Activated naive CD8-positive, alpha-beta T cell treated with anti-CD3 and anti-CD28 coated beads, Interleukin-2, amount 10 ng/mL, durations not matched to agents 7 days and 5 days (primary cell): ENCODE data around the gene ARSB. TPM values are rescaled to one million over a fixed set of nuclear protein-coding genes. Genes with fewer than 3 reads are reported as not detected.

Source experiments
- ATAC-seq: fragments of 150-1000 bp; cut with Tn5 transposase; one replicate; pipeline ENCODE4 v1.10.0; 2021; ENCODE audit warnings: low read depth, moderate library complexity
- POLR2A ChIA-PET: fragments of 350-600 bp; sonication (Branson Sonifier 250); formaldehyde crosslinking; loops from one replicate; lab custom pipeline; 2021; ENCODE audit warnings: antibody characterized with exemption; lab: Charles Lee
- DNase-seq: peaks from one replicate; pipeline ENCODE4 v3.0.0; 2021
- H3K27ac Mint-ChIP-seq: one replicate; pipeline ENCODE4 v1.8.0; 2022; ENCODE audit warnings: mild to moderate bottlenecking, mixed read lengths
- H3K27me3 Mint-ChIP-seq: one replicate; pipeline ENCODE4 v1.8.0; 2022; ENCODE audit warnings: mild to moderate bottlenecking, moderate library complexity, mixed read lengths
- H3K36me3 Mint-ChIP-seq: one replicate; pipeline ENCODE4 v1.8.0; 2021; ENCODE audit warnings: mild to moderate bottlenecking, mixed read lengths
- H3K4me1 Mint-ChIP-seq: one replicate; pipeline ENCODE4 v1.8.0; 2021; ENCODE audit warnings: mixed read lengths
- H3K4me3 Mint-ChIP-seq: one replicate; pipeline ENCODE4 v1.8.0; 2022; ENCODE audit warnings: mild to moderate bottlenecking, moderate library complexity, mixed read lengths
- H3K9me3 Mint-ChIP-seq: one replicate; pipeline ENCODE4 v1.8.0; 2021; ENCODE audit warnings: mixed read lengths
- total RNA-seq, 2 experiments: library from RNA; stranded (reverse); gene quantifications; one replicate each; pipeline ENCODE4 v1.2.3, GENCODE V29; 2021

The ARSB gene
- total RNA-seq, 2 experiments from 2014 or later = 6.3 to 7.4 TPM

DNA sequence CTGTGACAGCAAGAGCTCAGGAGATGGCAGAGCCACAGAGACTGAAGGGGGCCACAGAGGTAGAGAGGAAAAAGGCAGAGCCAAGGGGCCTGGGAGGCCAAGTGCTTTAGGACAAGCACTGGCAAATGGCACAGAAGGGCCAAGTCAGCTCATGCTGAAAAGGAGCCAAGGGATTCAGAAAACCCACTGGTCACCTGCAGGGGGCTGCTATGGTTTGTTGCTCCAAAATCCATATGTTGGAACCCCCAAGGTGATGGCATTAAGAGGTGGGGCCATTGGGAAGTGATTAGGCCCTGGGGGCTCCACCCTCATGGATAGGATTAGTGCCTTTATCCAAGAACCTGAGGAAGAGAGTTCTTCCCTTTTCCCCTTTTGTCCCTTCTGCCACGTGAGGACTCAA, 165.4 kb downstream of the ARSB start:
- peaks cover 8% of the 10 kb centered on the region for H3K36me3 Mint-ChIP-seq
- H3K27me3 Mint-ChIP-seq = no peaks in the 10 kb centered on the region
- ATAC-seq (no peak), DNase-seq (no peak)
- no peaks in the 10 kb centered on the region for H3K4me1 Mint-ChIP-seq
- no peak overlapping the region for H3K4me3 Mint-ChIP-seq
- POLR2A ChIA-PET = no interaction called here
- H3K27ac Mint-ChIP-seq = no peak overlapping the region
- H3K9me3 Mint-ChIP-seq = no peaks in the 10 kb centered on the region

DNA sequence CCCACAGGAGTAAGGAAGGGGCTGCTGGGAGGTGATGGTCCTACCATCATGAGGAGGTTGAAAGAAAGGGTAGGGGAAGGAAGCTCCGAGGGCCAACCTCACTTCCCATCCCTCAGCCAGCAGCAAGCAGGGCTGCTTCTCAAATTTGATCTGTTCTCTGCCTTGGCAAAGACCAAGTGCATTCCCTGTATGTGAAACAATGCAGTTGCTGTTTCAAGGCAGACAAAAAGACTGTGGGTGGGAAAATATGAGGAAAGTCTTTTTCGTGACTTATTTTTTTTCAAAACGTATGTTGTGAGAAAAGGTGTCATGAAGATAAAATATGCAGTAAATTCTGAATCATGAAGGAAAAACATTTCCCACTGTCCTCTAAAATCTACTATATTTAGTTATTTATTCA, 165.9 kb downstream of the ARSB start:
- peaks cover 8% of the 10 kb centered on the region for H3K36me3 Mint-ChIP-seq
- ATAC-seq = no peak
- H3K27ac Mint-ChIP-seq = no peak overlapping the region
- H3K27me3 Mint-ChIP-seq = no peaks in the 10 kb centered on the region
- POLR2A ChIA-PET = no interaction called here
- no peak for DNase-seq
- H3K9me3 Mint-ChIP-seq = no peaks in the 10 kb centered on the region
- no peak overlapping the region for H3K4me3 Mint-ChIP-seq
- H3K4me1 Mint-ChIP-seq = peaks cover 2% of the 10 kb centered on the region

DNA sequence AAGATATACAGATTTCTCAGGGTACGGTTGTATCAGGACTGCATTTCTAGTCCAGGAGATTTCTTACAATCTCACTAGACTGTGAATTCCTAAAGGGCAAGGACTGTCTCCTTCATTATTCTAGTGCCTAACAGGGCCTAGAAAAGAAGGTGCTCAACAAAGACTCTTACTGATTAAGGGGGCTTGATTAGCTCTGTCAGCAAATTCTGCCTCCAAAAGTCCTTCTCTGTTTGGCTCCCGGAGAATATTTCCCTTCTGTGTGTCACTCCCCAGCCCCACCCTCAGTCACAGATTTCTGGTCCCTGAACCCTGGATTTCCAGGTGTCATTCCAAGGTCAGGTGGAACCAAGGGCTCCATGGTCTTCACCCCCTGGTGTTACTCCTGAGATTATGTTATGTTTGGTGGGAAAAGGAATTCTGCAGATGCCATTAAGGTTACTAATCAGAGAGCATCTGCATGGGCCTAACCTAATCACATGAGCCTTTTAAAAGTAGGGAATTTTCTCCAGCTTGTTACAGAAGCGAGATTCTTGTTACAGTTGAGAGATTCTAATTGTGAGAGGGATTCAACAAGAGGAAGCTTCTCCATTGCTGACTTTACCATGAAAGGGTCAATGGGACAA, 168.9 kb downstream of the ARSB start:
- no peak for DNase-seq
- Mint-ChIP-seq H3K4me1 (peaks cover 4% of the 10 kb centered on the region), H3K9me3 (no peaks in the 10 kb centered on the region), H3K4me3 (no peak overlapping the region), H3K27me3 (no peaks in the 10 kb centered on the region), H3K36me3 (peaks cover 6% of the 10 kb centered on the region), H3K27ac (no peak overlapping the region)
- ATAC-seq = no peak
- POLR2A ChIA-PET = no interaction called here

DNA sequence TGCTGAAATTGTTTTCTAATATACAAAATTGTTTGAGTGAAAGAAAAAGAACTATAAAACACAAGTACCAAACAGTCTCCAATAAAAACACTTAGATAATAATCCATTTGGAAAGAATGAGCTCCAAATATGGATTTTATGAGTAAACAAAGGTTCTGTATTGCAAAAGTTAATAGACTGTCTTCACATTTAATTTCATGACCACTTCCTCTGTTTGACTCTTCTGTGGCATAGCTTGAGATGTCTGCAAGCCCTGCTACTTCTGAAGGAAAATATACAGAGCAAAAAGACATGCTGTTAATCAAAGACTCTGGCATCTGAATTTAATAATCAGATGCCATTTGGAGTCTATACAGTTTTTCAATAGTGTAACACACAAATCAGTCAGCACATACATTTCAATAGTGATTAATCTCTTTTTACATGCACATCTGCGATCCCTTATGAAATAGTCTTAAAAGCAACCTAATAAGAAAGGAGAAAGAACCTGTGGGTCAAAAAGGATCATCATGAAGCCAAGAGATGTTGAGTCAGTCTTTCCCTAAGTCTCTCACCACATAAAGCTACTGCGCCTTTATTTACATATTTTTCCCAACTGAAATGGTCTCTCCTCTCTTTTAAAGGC, 171.1 kb downstream of the ARSB start:
- Mint-ChIP-seq H3K4me1 (peaks cover 4% of the 10 kb centered on the region), H3K36me3 (peaks cover 2% of the 10 kb centered on the region), H3K4me3 (no peak overlapping the region), H3K27me3 (no peaks in the 10 kb centered on the region), H3K9me3 (no peaks in the 10 kb centered on the region), H3K27ac (no peak overlapping the region)
- POLR2A ChIA-PET = no interaction called here
- DNase-seq = no peak
- ATAC-seq = no peak

DNA sequence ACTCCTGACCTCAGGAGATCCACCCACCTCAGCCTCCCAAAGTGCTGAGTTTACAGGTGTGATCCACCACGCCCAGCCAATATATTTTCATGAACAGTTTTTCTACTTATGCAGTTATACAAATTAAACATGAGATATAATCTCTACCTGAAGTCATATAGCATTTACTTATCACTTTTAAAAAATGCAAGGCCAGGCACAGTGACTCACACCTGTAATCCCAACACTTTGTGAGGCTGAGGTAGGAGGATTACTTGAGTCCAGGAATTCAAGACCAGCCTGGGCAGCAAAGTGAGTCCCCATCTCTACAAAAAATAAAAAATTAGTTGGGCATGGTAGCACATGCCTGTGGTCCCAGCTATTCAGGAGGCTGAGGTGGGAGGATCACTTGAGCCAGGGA, 171.8 kb downstream of the ARSB start:
- H3K9me3 Mint-ChIP-seq = no peaks in the 10 kb centered on the region
- H3K36me3 Mint-ChIP-seq = peaks cover 2% of the 10 kb centered on the region
- H3K27ac Mint-ChIP-seq = no peak overlapping the region
- POLR2A ChIA-PET = no interaction called here
- no peaks in the 10 kb centered on the region for H3K27me3 Mint-ChIP-seq
- no peak overlapping the region for H3K4me3 Mint-ChIP-seq
- H3K4me1 Mint-ChIP-seq = peaks cover 4% of the 10 kb centered on the region
- DNase-seq = no peak
- no peak for ATAC-seq

DNA sequence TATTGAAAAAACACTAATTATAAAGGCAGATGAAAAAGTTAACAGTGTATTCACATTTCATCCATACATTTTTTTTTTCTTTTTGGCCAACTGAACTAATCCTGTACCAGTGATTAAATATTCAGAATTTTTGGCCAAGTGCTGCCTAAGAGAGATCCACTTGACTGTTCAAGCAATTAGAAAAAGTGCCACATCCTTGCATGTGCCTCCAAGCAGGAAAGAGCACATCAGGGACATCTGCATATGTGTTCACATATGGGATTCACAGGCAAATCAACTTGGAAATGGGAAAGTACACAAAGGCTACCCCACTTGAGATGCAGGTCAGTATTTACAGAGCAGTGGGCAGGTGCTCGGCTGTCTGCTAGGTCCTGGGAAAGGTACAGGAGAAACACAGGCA, 173.2 kb downstream of the ARSB start:
- Mint-ChIP-seq H3K36me3 (peaks cover under 1% of the 10 kb centered on the region), H3K27me3 (no peaks in the 10 kb centered on the region), H3K4me1 (peaks cover 4% of the 10 kb centered on the region), H3K9me3 (no peaks in the 10 kb centered on the region), H3K4me3 (no peak overlapping the region), H3K27ac (no peak overlapping the region)
- ATAC-seq = no peak
- POLR2A ChIA-PET = no interaction called here
- no peak for DNase-seq

DNA sequence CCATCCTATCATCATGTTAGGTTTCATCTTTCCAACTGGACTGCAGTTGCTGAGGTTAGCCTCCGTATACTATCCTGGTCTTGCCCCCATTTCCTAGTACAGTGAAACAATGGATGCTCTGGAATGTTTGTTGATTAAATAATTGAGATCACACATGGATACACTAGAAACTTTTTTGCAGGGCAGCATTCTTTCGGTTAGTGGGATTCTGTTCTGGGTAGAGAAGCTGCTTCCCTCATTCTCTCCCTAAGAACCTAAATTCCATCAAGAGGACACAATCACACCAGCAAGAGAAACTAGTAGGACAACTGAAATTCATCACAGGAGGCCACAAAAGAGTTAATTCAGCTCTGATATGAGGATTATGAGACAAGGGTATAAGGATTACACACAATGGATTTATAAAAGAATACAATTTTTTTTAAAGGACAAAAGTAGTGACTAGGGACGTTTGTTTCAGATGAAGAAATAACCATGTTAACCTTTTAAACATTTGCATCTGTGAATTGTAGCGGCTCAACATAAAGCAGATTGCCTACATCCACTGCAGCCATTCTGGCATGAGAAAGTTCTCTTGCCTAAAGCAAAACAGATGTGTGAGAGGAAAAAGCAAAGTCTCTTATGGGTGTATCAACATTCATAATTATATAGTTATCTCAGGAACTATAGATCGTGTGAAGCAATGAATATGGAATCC, 173.8 kb downstream of the ARSB start:
- Mint-ChIP-seq H3K27ac (no peak overlapping the region), H3K27me3 (no peaks in the 10 kb centered on the region), H3K4me3 (no peak overlapping the region), H3K9me3 (no peaks in the 10 kb centered on the region), H3K4me1 (peaks cover 4% of the 10 kb centered on the region), H3K36me3 (no peaks in the 10 kb centered on the region)
- POLR2A ChIA-PET = no interaction called here
- ATAC-seq (no peak), DNase-seq (no peak)

DNA sequence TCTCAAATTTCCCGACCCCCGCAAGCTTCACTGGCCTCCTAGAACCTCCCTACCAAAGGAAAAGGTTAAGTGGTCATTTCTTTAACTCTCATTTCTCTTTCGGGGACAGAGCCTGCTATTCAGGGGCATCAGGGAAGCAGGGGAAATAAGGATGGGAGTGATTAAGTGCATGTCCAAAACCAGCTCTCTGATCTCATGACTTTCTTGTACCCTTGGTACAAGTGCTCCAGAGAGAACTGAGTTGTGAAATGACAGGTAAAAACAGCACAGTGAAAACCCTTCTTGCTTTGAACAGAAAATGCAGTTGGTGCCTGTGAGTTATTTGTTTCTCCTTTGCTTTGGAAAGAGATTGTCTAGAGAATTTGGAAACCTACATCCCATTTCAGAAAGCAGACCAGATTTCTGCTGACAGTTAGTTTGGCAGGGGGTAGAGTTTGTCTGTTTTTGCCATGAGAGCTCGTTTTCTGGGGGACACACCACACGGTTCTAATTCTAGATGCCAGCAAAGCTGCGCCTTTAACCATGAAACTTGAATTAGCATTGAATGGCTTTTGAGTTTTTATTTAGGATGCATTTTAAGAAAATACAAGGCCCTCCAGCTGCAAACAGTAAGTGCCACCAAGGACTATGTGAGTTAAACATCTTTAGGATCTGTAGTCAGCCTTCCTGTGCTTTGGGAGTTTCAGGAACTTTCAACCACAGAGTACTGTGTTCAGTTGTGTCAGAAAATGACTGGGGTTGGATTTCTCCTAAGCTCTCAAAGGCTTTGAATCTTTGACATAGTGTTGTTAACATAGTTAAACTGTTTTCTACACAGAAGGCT, 174.8 kb downstream of the ARSB start:
- Mint-ChIP-seq H3K4me1 (peaks cover 4% of the 10 kb centered on the region), H3K4me3 (no peak overlapping the region), H3K27me3 (no peaks in the 10 kb centered on the region), H3K9me3 (no peaks in the 10 kb centered on the region), H3K36me3 (no peaks in the 10 kb centered on the region), H3K27ac (no peak overlapping the region)
- POLR2A ChIA-PET = no interaction called here
- DNase-seq (no peak), ATAC-seq (no peak)

DNA sequence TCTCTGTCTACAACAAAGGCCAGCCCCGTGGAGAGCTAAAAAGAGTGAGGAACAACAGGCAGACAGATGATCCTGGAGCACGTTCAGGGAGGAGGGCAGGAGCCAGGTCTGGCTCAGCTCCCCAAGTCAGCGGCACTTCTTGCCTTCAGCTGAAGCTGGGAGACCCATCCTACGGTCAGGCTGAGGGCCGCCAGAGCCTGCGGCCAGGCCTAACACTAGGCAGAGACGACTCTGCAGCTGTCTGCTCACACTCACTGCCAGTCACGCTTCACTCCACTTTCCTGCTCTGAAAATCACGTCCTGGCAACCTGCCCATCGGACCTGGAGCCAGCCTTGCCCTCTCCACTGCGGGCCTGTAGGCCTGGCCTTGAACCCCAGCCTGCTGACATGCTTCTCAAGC, 175.7 kb downstream of the ARSB start:
- no peaks in the 10 kb centered on the region for H3K9me3 Mint-ChIP-seq
- DNase-seq (no peak), ATAC-seq (no peak)
- H3K4me1 Mint-ChIP-seq = peaks cover 3% of the 10 kb centered on the region
- no peak overlapping the region for H3K4me3 Mint-ChIP-seq
- no peaks in the 10 kb centered on the region for H3K27me3 Mint-ChIP-seq
- H3K36me3 Mint-ChIP-seq = no peaks in the 10 kb centered on the region
- H3K27ac Mint-ChIP-seq = no peak overlapping the region
- POLR2A ChIA-PET = no interaction called here

DNA sequence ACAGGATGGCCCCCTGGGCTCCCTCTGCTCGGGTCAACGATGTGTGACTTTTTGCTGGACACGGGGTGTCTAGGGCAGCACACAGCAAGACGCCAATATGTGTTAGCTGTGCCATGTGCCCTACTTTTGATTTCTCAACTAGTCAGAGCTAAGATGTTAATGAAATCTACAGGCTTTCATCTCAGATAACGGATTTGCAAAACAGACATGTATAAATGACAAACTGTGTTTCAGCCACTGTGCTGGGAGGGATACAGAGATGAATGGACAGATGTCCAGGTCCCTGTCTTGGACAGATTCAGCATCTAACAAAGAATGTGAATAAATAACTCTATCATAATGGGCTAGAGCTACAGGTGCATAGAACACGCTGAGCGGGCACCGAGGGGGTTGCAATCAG, 176.3 kb downstream of the ARSB start:
- H3K27me3 Mint-ChIP-seq = no peaks in the 10 kb centered on the region
- H3K36me3 Mint-ChIP-seq = no peaks in the 10 kb centered on the region
- POLR2A ChIA-PET = no interaction called here

DNA sequence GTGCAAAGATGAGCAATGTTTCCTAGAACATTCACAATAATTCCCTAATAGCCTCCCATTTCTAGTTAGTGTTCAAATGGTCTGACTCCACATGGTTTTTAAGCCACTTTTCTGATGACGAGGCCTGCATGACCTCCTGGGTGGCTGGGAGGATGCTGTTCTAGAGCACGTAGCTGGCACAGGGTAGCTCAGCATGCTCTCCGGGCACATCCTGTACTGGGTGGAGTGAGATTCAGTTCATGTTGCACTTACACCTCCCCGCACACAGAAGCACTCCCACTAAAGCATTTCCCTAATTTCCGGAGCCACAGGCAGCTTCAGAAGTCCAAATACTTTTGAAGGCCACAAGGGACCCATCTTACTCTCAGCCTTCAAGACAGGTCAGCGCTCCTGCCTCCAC, 176.7 kb downstream of the ARSB start:
- Mint-ChIP-seq H3K36me3 (no peaks in the 10 kb centered on the region), H3K9me3 (no peaks in the 10 kb centered on the region), H3K4me1 (no peaks in the 10 kb centered on the region), H3K4me3 (no peak overlapping the region), H3K27me3 (no peaks in the 10 kb centered on the region), H3K27ac (no peak overlapping the region)
- DNase-seq (no peak), ATAC-seq (no peak)
- POLR2A ChIA-PET = no interaction called here

More for the DNA sequence above, 176.3 kb downstream of the ARSB start:
- ATAC-seq (no peak), DNase-seq (no peak)
- Mint-ChIP-seq H3K4me3 (no peak overlapping the region), H3K27ac (no peak overlapping the region), H3K4me1 (no peaks in the 10 kb centered on the region), H3K9me3 (no peaks in the 10 kb centered on the region)

DNA sequence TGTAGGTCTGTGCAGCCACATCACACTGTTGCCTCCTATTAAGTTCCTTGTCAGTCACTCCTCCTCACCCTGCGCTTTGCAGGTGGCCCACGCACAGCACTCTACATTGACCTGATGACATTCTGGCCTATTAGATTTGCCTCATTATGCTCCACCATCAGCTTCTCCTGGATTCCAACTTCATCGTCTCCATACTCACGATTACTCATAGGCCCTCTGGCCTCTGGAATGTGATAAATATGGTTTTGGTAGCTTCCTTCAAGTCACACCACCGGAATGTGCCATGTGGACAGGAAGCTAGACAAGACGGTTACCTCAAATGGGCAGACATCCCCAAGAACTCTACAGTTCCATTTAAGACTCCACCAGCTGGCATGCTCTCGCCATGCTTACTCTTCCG, 178.6 kb downstream of the ARSB start:
- Mint-ChIP-seq H3K27ac (no peak overlapping the region), H3K27me3 (no peaks in the 10 kb centered on the region), H3K36me3 (peaks cover 3% of the 10 kb centered on the region), H3K9me3 (peaks cover 3% of the 10 kb centered on the region), H3K4me1 (no peaks in the 10 kb centered on the region), H3K4me3 (no peak overlapping the region)
- ATAC-seq (no peak), DNase-seq (no peak)
- POLR2A ChIA-PET = no interaction called here

DNA sequence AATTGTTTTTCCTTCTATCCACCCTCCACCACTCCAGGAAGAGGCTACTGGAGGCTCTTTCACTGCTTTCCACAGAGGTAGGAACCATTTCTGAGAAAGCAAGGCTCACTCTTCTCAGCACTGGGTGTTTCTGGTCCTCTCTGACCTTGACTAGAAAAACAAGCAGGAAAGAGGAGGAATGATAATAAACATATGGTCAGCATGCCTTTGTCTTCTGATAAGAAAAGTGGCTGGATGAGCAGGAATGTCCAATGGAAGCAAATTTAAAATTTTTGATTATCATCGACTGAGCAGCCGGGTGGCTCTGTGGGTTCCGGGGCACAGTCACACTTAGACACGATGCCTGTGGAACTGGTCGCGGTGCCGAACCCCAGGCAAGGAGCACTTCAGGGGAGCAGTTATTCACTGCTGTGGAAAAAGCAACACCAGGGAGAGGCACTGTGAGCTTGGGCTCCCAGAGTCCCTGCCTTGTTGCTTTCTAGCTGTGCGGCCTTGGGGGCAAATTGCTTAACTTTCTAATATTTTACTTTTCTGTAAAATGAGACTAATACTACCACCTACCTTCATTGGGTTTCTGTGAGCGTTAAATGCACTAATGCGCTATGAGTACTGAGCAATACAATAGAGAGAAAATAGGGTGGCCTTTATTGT, 179.5 kb downstream of the ARSB start:
- Mint-ChIP-seq H3K9me3 (peaks cover 8% of the 10 kb centered on the region), H3K27ac (no peak overlapping the region), H3K27me3 (no peaks in the 10 kb centered on the region), H3K4me1 (no peaks in the 10 kb centered on the region), H3K4me3 (no peak overlapping the region), H3K36me3 (peaks cover 10% of the 10 kb centered on the region)
- POLR2A ChIA-PET = no interaction called here
- ATAC-seq (no peak), DNase-seq (no peak)
